GM12878 (cell line): ENCODE results near the gene ALAD. TPM values are rescaled to one million over a fixed set of nuclear protein-coding genes. Genes with fewer than 3 reads are reported as not detected.

Experiments
- CTCF ChIP-seq, 3 experiments: IDR thresholded peaks in 2 of 3; conservative IDR thresholded peaks in 1 of 3; 2 replicates each; pipeline ENCODE4 v1.5.1; 2011; ENCODE audit warnings: low read depth in 3 of 3, low read length in 3 of 3, mild to moderate bottlenecking in 3 of 3, control low read depth in 2 of 3, moderate library complexity in 2 of 3, inconsistent platforms in 1 of 3, mixed read lengths in 1 of 3; ENCODE audit not compliant: control insufficient read depth in 2 of 3, insufficient read depth in 1 of 3; ENCODE audit errors: extremely low read depth in 1 of 3
- IKZF1 ChIP-seq: fragments of 450-650 bp; conservative IDR thresholded peaks from 2 replicates; pipeline ENCODE4 v1.6.1; 2017; ENCODE audit warnings: antibody characterized with exemption, mild to moderate bottlenecking
- JUNB ChIP-seq: IDR thresholded peaks from 2 replicates; pipeline ENCODE4 v1.6.1; 2016; ENCODE audit warnings: antibody characterized with exemption, mild to moderate bottlenecking
- NFYB ChIP-seq: IDR thresholded peaks from 2 replicates; pipeline ENCODE4 v1.6.1; 2011; ENCODE audit warnings: low read depth, mild to moderate bottlenecking, low read length, improper control_type of control experiment, moderate library complexity; ENCODE audit not compliant: insufficient read depth
- RB1 ChIP-seq: fragments of 450-650 bp; formaldehyde crosslinking; IDR thresholded peaks from 2 replicates; pipeline ENCODE4 v1.6.1; 2017; ENCODE audit warnings: mild to moderate bottlenecking, borderline replicate concordance
- SMAD1 ChIP-seq: fragments of 450-650 bp; IDR thresholded peaks from 2 replicates; pipeline ENCODE4 v1.6.1; 2018; ENCODE audit warnings: mild to moderate bottlenecking, low read depth; ENCODE audit not compliant: partially characterized antibody
- YY1 ChIP-seq: IDR thresholded peaks from 2 replicates; pipeline ENCODE4 v1.6.1; 2011; ENCODE audit warnings: low read depth, mild to moderate bottlenecking, low read length
- polyA plus RNA-seq, 11 experiments: library from polyadenylated mRNA; depleted of rRNA in 4 of 11; unstranded in 6 of 11; stranded (reverse) in 5 of 11; fragments of >200 nt; fragmentation: Nextera tagmentation in 4 of 11; fragmentation: Illumina TruSeq in 1 of 11; extraction: Ambion mirVana in 4 of 11; extraction: Trizol in 1 of 11; gene quantifications; 1 replicate in 1 of 11; 2 replicates in 10 of 11; pipeline versions ENCODE4 v1.2.1 to v1.2.3, GENCODE V29; 2011 to 2016; ENCODE audit warnings: inconsistent platforms in 2 of 11, missing spikeins in 2 of 11, low read depth in 1 of 11
- total RNA-seq, 4 experiments: library from RNA; depleted of rRNA in 3 of 4; stranded (reverse); fragments of >200 nt in 3 of 4; fragmentation: Illumina TruSeq in 1 of 4; extraction: Trizol in 1 of 4; gene quantifications; 2 replicates each; pipeline versions ENCODE4 v1.2.1 to v1.2.3, GENCODE V29; 2013 to 2021
- TF ChIP-seq, protein P1 (sequence below): fragments of 450-650 bp; IDR thresholded peaks from 2 replicates; pipeline ENCODE4 v1.6.1; 2017; ENCODE audit warnings: low read depth, mild to moderate bottlenecking, moderate library complexity
- TF ChIP-seq, protein P2 (sequence below): IDR thresholded peaks from 2 replicates; pipeline ENCODE4 v1.6.1; 2012; ENCODE audit warnings: low read length, inconsistent platforms

The ALAD gene
- total and polyA plus RNA-seq, 10 of the 15 experiments (the other 5 are each of a cell fraction or from before 2014, with no cell fraction given), result 2.4 to 21.6 (median 12.9) TPM

DNA sequence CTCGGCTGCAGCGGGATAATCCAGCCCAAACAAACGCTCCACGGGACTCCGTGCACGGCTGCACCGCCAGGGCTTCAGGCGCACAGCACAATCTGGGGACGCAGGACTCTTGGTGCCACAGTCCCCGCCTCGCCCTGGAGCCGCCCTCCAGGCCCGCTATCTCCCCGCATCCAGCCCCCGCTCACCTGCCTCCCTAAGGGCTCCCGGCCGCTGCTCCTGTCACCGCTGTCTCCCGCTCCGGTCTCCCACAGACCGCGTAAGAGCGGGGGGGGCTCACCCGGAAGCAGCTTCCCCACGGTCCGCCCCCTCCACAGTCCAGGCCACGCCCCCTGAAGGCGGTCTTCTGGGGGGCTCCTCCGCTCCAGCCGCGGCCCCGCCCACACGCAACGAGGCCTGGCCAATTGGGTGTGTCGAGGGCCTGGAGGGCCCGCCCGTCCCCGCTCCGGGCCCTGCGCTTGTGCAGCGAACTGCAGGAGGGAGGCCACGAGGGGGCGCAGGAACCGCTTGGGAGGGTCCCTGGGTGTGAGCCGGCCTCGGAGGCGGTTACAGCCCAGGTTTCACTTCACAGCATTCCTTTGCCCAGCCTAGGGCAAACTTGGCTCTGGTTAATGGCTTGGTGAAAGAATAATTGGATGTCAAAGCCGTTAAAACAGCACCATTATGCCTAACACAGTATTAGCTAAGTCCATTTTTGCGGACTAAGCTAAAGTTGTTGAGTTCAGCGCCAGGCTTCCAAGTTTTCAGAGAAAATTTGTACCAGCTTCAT lies at the start of gene ALAD (continued):
- TF ChIP-seq, protein P1, sequence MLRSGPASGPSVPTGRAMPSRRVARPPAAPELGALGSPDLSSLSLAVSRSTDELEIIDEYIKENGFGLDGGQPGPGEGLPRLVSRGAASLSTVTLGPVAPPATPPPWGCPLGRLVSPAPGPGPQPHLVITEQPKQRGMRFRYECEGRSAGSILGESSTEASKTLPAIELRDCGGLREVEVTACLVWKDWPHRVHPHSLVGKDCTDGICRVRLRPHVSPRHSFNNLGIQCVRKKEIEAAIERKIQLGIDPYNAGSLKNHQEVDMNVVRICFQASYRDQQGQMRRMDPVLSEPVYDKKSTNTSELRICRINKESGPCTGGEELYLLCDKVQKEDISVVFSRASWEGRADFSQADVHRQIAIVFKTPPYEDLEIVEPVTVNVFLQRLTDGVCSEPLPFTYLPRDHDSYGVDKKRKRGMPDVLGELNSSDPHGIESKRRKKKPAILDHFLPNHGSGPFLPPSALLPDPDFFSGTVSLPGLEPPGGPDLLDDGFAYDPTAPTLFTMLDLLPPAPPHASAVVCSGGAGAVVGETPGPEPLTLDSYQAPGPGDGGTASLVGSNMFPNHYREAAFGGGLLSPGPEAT, result peak; percentile 49; the same call in 1 of the 2 replicates
- TF ChIP-seq JUNB (no peak), CTCF (IDR thresholded peaks at IDR 0.05 in 2 of 3, conservative IDR thresholded peaks at IDR 0.05 in 1 of 3; ENCODE audit: control insufficient read depth in 2 of 3, extremely low read depth in 1 of 3, insufficient read depth in 1 of 3, low read depth in 3 of 3, low read length in 3 of 3) (peak; percentile 95 to 99 (median 96)), RB1 (peak; percentile 68; the same call in 1 of the 2 replicates), YY1 (peak; percentile 39; the same call in 1 of the 2 replicates), NFYB (no peak), SMAD1 (no peak), IKZF1 (peak; percentile 89)
- TF ChIP-seq, protein P2, sequence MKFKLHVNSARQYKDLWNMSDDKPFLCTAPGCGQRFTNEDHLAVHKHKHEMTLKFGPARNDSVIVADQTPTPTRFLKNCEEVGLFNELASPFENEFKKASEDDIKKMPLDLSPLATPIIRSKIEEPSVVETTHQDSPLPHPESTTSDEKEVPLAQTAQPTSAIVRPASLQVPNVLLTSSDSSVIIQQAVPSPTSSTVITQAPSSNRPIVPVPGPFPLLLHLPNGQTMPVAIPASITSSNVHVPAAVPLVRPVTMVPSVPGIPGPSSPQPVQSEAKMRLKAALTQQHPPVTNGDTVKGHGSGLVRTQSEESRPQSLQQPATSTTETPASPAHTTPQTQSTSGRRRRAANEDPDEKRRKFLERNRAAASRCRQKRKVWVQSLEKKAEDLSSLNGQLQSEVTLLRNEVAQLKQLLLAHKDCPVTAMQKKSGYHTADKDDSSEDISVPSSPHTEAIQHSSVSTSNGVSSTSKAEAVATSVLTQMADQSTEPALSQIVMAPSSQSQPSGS, result no peak
